Keratinocyte (primary cell): ENCODE data around the gene RPH3AL. TPM values are rescaled to one million over a fixed set of nuclear protein-coding genes. Genes with fewer than 3 reads are reported as not detected.

Source experiments
- DNase-seq: peaks from one replicate; pipeline ENCODE4 v3.0.0-alpha.2; 2011; ENCODE audit warnings: low read depth, missing footprints, low spot score
- FAIRE-seq: peaks from 2 replicates; lab custom pipeline; 2011; peaks lifted over from hg19 to GRCh38; lab: Jason Lieb, UNC
- H2AFZ ChIP-seq: 2 replicates; pipeline ENCODE4 v1.6.0; 2012; ENCODE audit warnings: low read length, control low read depth, inconsistent platforms; ENCODE audit not compliant: control insufficient read depth
- H3K27ac ChIP-seq: 2 replicates; pipeline ENCODE4 v1.5.1; 2011; ENCODE audit warnings: low read length; ENCODE audit not compliant: control insufficient read depth, insufficient read depth
- H3K27me3 ChIP-seq: 3 replicates; pipeline ENCODE4 v1.6.0; 2011; ENCODE audit warnings: low read length; ENCODE audit not compliant: control insufficient read depth, insufficient read depth; ENCODE audit errors: extremely low read depth
- H3K36me3 ChIP-seq, 2 experiments: 2 replicates in 1 of 2; 3 replicates in 1 of 2; pipeline ENCODE4 v1.5.1; 2011; ENCODE audit warnings: low read length in 2 of 2, mild to moderate bottlenecking in 1 of 2; ENCODE audit not compliant: control insufficient read depth in 2 of 2, insufficient read depth in 2 of 2; ENCODE audit errors: extremely low read depth in 1 of 2
- H3K4me1 ChIP-seq: 3 replicates; pipeline ENCODE4 v1.5.1; 2011; ENCODE audit warnings: low read length; ENCODE audit not compliant: control insufficient read depth, insufficient read depth; ENCODE audit errors: extremely low read depth
- H3K4me2 ChIP-seq: 3 replicates; pipeline ENCODE4 v1.6.0; 2011; ENCODE audit warnings: low read depth, low read length; ENCODE audit not compliant: control insufficient read depth, insufficient read depth; ENCODE audit errors: extremely low read depth
- H3K4me3 ChIP-seq, 3 experiments: fragments of 200-600 bp in 1 of 3; sonication (generic) in 1 of 3; 2 replicates in 2 of 3; 3 replicates in 1 of 3; pipeline ENCODE4 v1.5.1; 2011 to 2016; ENCODE audit warnings: low read length in 3 of 3, mild to moderate bottlenecking in 3 of 3, control low read depth in 2 of 3, inconsistent platforms in 1 of 3, low read depth in 1 of 3, mixed read lengths in 1 of 3, mixed run types in 1 of 3, moderate library complexity in 1 of 3; ENCODE audit not compliant: control insufficient read depth in 2 of 3, insufficient read depth in 2 of 3; ENCODE audit errors: extremely low read depth in 1 of 3
- H3K79me2 ChIP-seq: 2 replicates; pipeline ENCODE4 v1.6.0; 2012; ENCODE audit warnings: low read length; ENCODE audit not compliant: control insufficient read depth, insufficient read depth
- H3K9ac ChIP-seq: 3 replicates; pipeline ENCODE4 v1.6.0; 2011; ENCODE audit warnings: low read length; ENCODE audit not compliant: control insufficient read depth, insufficient read depth; ENCODE audit errors: extremely low read depth
- H3K9me1 ChIP-seq: 3 replicates; pipeline ENCODE4 v1.6.0; 2011; ENCODE audit warnings: low read length; ENCODE audit not compliant: control insufficient read depth, insufficient read depth; ENCODE audit errors: extremely low read depth
- H3K9me3 ChIP-seq: 2 replicates; pipeline ENCODE4 v1.5.1; 2012; ENCODE audit warnings: low read depth, low read length; ENCODE audit not compliant: control insufficient read depth
- H4K20me1 ChIP-seq: 3 replicates; pipeline ENCODE4 v1.6.0; 2011; ENCODE audit warnings: low read length; ENCODE audit not compliant: control insufficient read depth, insufficient read depth; ENCODE audit errors: extremely low read depth
- CTCF ChIP-seq, 3 experiments: IDR thresholded peaks in 1 of 3; conservative IDR thresholded peaks in 1 of 3; optimal IDR thresholded peaks in 1 of 3; 2 replicates in 2 of 3; 3 replicates in 1 of 3; pipeline versions ENCODE3 to v1.5.1; 2011; ENCODE audit warnings: low read length in 3 of 3, mild to moderate bottlenecking in 3 of 3, moderate library complexity in 2 of 3, control low read depth in 1 of 3, inconsistent platforms in 1 of 3; ENCODE audit not compliant: insufficient read depth in 2 of 3; ENCODE audit errors: extremely low read depth in 1 of 3
- EZH2 ChIP-seq: IDR thresholded peaks from one replicate; pipeline ENCODE4 v1.6.1; 2012; ENCODE audit warnings: inconsistent platforms, mild to moderate bottlenecking, low read length, moderate library complexity
- dilution Hi-C: fragments of 300-500 bp; cut with MboI; formaldehyde crosslinking; loops from one replicate; pipeline ENCODE4 v1.7.0; 2020; ENCODE audit warnings: low sequenced_read_pairs; ENCODE audit not compliant: extremely low pct_ligation_motif_present
- polyA plus RNA-seq, 5 experiments: library from polyadenylated mRNA; depleted of rRNA in 3 of 5; stranded (reverse) in 3 of 5; stranded (forward) in 1 of 5; unstranded in 1 of 5; fragments of >200 nt; gene quantifications; 1 replicate in 1 of 5; 2 replicates in 3 of 5; 3 replicates in 1 of 5; pipeline versions ENCODE4 v1.2.1 to v1.2.3, GENCODE V29; 2011 to 2012; ENCODE audit warnings: missing spikeins in 2 of 5, low read depth in 1 of 5, low replicate concordance in 1 of 5

RPH3AL gene
- polyA plus RNA-seq, 1 donor (not counting 4 experiments of a cell fraction or from before 2014, with no cell fraction given), result 0.31 TPM

GRCh38 chr17:258045-258734 is 94.4 kb downstream of the RPH3AL start:
- Histone ChIP-seq H3K4me1 (no peaks in the 10 kb centered on the region), H3K36me3 (no peaks in the 10 kb centered on the region), H3K9me3 (peaks cover 3% of the 10 kb centered on the region), H3K27me3 (no peaks in the 10 kb centered on the region), H3K9me1 (no peaks in the 10 kb centered on the region), H2AFZ (no peak overlapping the region), H3K79me2 (no peaks in the 10 kb centered on the region), H4K20me1 (no peaks in the 10 kb centered on the region), H3K4me2 (no peak overlapping the region), H3K9ac (no peak overlapping the region), H3K27ac (no peak overlapping the region), H3K4me3 (no peak overlapping the region)
- TF ChIP-seq EZH2 (no peak), CTCF (optimal IDR thresholded peaks at IDR 0.05 in 1 of 3, IDR thresholded peaks at IDR 0.05 in 1 of 3, conservative IDR thresholded peaks at IDR 0.05 in 1 of 3; ENCODE audit: extremely low read depth in 1 of 3, insufficient read depth in 2 of 3, low read length in 3 of 3) (no peak)
- FAIRE-seq (no peak), DNase-seq (no peak)
- dilution Hi-C loops, result no loop called here

- Histone ChIP-seq H3K36me3 (no peaks in the 10 kb centered on the region), H3K9me1 (no peaks in the 10 kb centered on the region), H3K9ac (no peak overlapping the region), H3K27ac (no peak overlapping the region), H3K4me2 (no peak overlapping the region), H3K4me1 (no peaks in the 10 kb centered on the region), H3K9me3 (peaks cover 3% of the 10 kb centered on the region), H4K20me1 (no peaks in the 10 kb centered on the region), H3K79me2 (no peaks in the 10 kb centered on the region), H3K27me3 (no peaks in the 10 kb centered on the region), H2AFZ (no peak overlapping the region), H3K4me3 (no peak overlapping the region)
- FAIRE-seq (no peak), DNase-seq (no peak)
- dilution Hi-C loops, result no loop called here
- no peak for TF ChIP-seq EZH2
- TF ChIP-seq CTCF (optimal IDR thresholded peaks at IDR 0.05 in 1 of 3, IDR thresholded peaks at IDR 0.05 in 1 of 3, conservative IDR thresholded peaks at IDR 0.05 in 1 of 3; ENCODE audit: extremely low read depth in 1 of 3, insufficient read depth in 2 of 3, low read length in 3 of 3), result no peak
Observed at GRCh38 chr17:253091-253846, 99.3 kb downstream of the RPH3AL start.
